AG09309 (cell line): ENCODE data around the gene TMEM25.
A peak's percentile ranks its signal among the peaks of the same experiment; 100 is the strongest.
"Not testable (repeated sequence)": the region's sequence is repeated elsewhere in the genome, so short reads cannot be mapped to it uniquely, and the experiment has no call there.

Source experiments
- DNase-seq: peaks from one replicate; pipeline ENCODE4 v3.0.0-alpha.2; 2010; ENCODE audit warnings: low read depth
- H3K4me3 ChIP-seq: 2 replicates; pipeline ENCODE4 v1.5.1; 2011; ENCODE audit warnings: mild to moderate bottlenecking, low read depth, low read length, moderate library complexity; ENCODE audit not compliant: control insufficient read depth
- TF ChIP-seq, protein P1 (sequence below): IDR thresholded peaks from 2 replicates; pipeline ENCODE4 v1.5.1; 2011; ENCODE audit warnings: mild to moderate bottlenecking, low read depth, low read length, inconsistent platforms; ENCODE audit not compliant: insufficient read depth, control insufficient read depth; ENCODE audit errors: missing control alignments

Gene TMEM25

GRCh38 chr11:118572981-118573550, 42.1 kb downstream of the TMEM25 start:
- TF ChIP-seq, protein P1, sequence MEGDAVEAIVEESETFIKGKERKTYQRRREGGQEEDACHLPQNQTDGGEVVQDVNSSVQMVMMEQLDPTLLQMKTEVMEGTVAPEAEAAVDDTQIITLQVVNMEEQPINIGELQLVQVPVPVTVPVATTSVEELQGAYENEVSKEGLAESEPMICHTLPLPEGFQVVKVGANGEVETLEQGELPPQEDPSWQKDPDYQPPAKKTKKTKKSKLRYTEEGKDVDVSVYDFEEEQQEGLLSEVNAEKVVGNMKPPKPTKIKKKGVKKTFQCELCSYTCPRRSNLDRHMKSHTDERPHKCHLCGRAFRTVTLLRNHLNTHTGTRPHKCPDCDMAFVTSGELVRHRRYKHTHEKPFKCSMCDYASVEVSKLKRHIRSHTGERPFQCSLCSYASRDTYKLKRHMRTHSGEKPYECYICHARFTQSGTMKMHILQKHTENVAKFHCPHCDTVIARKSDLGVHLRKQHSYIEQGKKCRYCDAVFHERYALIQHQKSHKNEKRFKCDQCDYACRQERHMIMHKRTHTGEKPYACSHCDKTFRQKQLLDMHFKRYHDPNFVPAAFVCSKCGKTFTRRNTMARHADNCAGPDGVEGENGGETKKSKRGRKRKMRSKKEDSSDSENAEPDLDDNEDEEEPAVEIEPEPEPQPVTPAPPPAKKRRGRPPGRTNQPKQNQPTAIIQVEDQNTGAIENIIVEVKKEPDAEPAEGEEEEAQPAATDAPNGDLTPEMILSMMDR, result no peak
- H3K4me3 ChIP-seq, result peak overlapping the region; percentile 99
- no peak for DNase-seq

- peak overlapping the region; percentile 99 for H3K4me3 ChIP-seq
- no peak for DNase-seq
- TF ChIP-seq, protein P1, result no peak
Measured at GRCh38 chr11:118574636-118575035, 43.6 kb downstream of the TMEM25 start.

DNA sequence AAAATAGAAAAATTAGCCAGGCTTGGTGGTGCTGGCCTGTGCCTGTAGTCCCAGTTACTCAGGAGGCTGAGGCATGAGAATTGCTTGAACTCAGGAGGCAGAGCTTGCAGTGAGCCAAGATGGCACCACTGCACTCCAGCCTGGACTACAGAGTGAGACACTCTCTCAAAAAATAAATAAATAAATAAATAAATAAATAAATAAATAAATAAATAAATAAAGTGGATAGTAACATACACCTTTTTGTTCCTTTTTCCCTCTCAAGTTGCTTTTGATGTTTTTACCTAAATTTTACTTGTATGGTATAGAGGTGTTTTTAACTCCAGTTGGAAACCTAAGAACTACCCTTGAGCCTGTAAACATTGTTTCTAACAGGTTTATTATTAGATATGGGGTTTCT, 47.0 kb downstream of the TMEM25 start:
- H3K4me3 ChIP-seq, DNase-seq: not testable (repeated sequence)

- no peak overlapping the region for H3K4me3 ChIP-seq
- TF ChIP-seq, protein P1, result no peak
- DNase-seq, result no peak
Measured at GRCh38 chr11:118581057-118581456, 50.1 kb downstream of the TMEM25 start.
